SK-N-MC (cell line): ENCODE results near the gene ADK.
"Not testable (repeated sequence)": the region's sequence is repeated elsewhere in the genome, so short reads cannot be mapped to it uniquely, and the experiment has no call there.

Source experiments
- DNase-seq: peaks from one replicate; pipeline ENCODE4 v3.0.0-alpha.2; 2011; ENCODE audit warnings: low read depth, low spot score
- H3K27ac ChIP-seq: fragments of 200-600 bp; sonication (generic); 2 replicates; pipeline ENCODE4 v1.5.1; 2016; ENCODE audit warnings: mixed run types
- H3K36me3 ChIP-seq: fragments of 200-600 bp; sonication (generic); 2 replicates; pipeline ENCODE4 v1.6.1; 2017; ENCODE audit warnings: antibody characterized with exemption, low read length, mixed read lengths; ENCODE audit not compliant: insufficient read depth
- H3K4me3 ChIP-seq: fragments of 200-600 bp; sonication (generic); 2 replicates; pipeline ENCODE4 v1.5.1; 2016
- H3K9ac ChIP-seq: fragments of 200-600 bp; sonication (generic); 2 replicates; pipeline ENCODE4 v1.8.0; 2017; ENCODE audit warnings: mixed run types, mixed read lengths; ENCODE audit not compliant: insufficient read length
- H3K9me3 ChIP-seq: fragments of 200-600 bp; sonication (generic); 2 replicates; pipeline ENCODE4 v1.6.1; 2017; ENCODE audit warnings: low read depth, mild to moderate bottlenecking, antibody characterized with exemption, low read length, moderate library complexity, mixed read lengths
- EZH2 ChIP-seq: fragments of 200-600 bp; sonication (generic); IDR thresholded peaks from one replicate; pipeline ENCODE4 v1.6.1; 2017; ENCODE audit warnings: antibody characterized with exemption
- FOXP2 ChIP-seq: optimal IDR thresholded peaks from 2 replicates; pipeline ENCODE3; 2011; ENCODE audit warnings: mild to moderate bottlenecking, moderate library complexity; ENCODE audit not compliant: insufficient read depth; ENCODE audit errors: extremely low read length, control extremely low read depth
- POLR2AphosphoS5 ChIP-seq: IDR thresholded peaks from 2 replicates; pipeline ENCODE4 v1.6.1; 2012; ENCODE audit warnings: mild to moderate bottlenecking, low read depth, low read length, borderline replicate concordance

ADK gene

GRCh38 chr10:74548676-74549075 is 397.7 kb downstream of the ADK start:
- Histone ChIP-seq H3K36me3 (no peaks in the 10 kb centered on the region), H3K4me3 (no peak overlapping the region), H3K9me3 (no peaks in the 10 kb centered on the region), H3K9ac (no peak overlapping the region), H3K27ac (no peak overlapping the region)
- DNase-seq = no peak
- no peak for TF ChIP-seq POLR2AphosphoS5

- no peak overlapping the region for H3K27ac ChIP-seq
- TF ChIP-seq FOXP2 (no peak), POLR2AphosphoS5 (no peak), EZH2 (no peak)
- no peaks in the 10 kb centered on the region for H3K9me3 ChIP-seq
- no peak for DNase-seq
- no peak overlapping the region for H3K9ac ChIP-seq
- no peaks in the 10 kb centered on the region for H3K36me3 ChIP-seq
- no peak overlapping the region for H3K4me3 ChIP-seq
Measured at GRCh38 chr10:74556072-74556705, 405.2 kb downstream of the ADK start.

GRCh38 chr10:74557098-74557497 is 406.1 kb downstream of the ADK start:
- Histone ChIP-seq H3K9me3 (no peaks in the 10 kb centered on the region), H3K9ac (no peak overlapping the region), H3K27ac (no peak overlapping the region), H3K4me3 (no peak overlapping the region), H3K36me3 (no peaks in the 10 kb centered on the region)
- no peak for DNase-seq
- TF ChIP-seq POLR2AphosphoS5 (no peak), EZH2 (no peak), FOXP2 (no peak)

GRCh38 chr10:74558403-74558802 is 407.4 kb downstream of the ADK start:
- no peak for DNase-seq
- no peaks in the 10 kb centered on the region for H3K9me3 ChIP-seq
- no peaks in the 10 kb centered on the region for H3K36me3 ChIP-seq
- no peak overlapping the region for H3K4me3 ChIP-seq
- TF ChIP-seq EZH2 = no peak
- TF ChIP-seq FOXP2 = no peak
- no peak for TF ChIP-seq POLR2AphosphoS5
- H3K27ac ChIP-seq = no peak overlapping the region
- no peak overlapping the region for H3K9ac ChIP-seq

- TF ChIP-seq EZH2 = no peak
- TF ChIP-seq POLR2AphosphoS5 = no peak
- TF ChIP-seq FOXP2 = no peak
- Histone ChIP-seq H3K9ac (no peak overlapping the region), H3K4me3 (no peak overlapping the region), H3K9me3 (no peaks in the 10 kb centered on the region), H3K36me3 (no peaks in the 10 kb centered on the region), H3K27ac (no peak overlapping the region)
- DNase-seq = no peak
Measured at GRCh38 chr10:74558897-74559296, 407.9 kb downstream of the ADK start.

- not testable (repeated sequence) for H3K9me3 ChIP-seq, H3K36me3 ChIP-seq, H3K9ac ChIP-seq, DNase-seq, H3K27ac ChIP-seq, H3K4me3 ChIP-seq
Measured at GRCh38 chr10:74568896-74569295, 417.9 kb downstream of the ADK start.

- not testable (repeated sequence) for H3K9me3 ChIP-seq, H3K9ac ChIP-seq, H3K36me3 ChIP-seq, DNase-seq, H3K4me3 ChIP-seq, H3K27ac ChIP-seq
Measured at GRCh38 chr10:74573497-74573896, 422.5 kb downstream of the ADK start.

GRCh38 chr10:74575191-74575720 is 424.2 kb downstream of the ADK start:
- TF ChIP-seq EZH2 (no peak), POLR2AphosphoS5 (no peak), FOXP2 (no peak)
- DNase-seq = no peak
- H3K9ac ChIP-seq = no peak overlapping the region
- no peaks in the 10 kb centered on the region for H3K9me3 ChIP-seq
- H3K36me3 ChIP-seq = no peaks in the 10 kb centered on the region
- H3K4me3 ChIP-seq = no peak overlapping the region
- no peak overlapping the region for H3K27ac ChIP-seq

GRCh38 chr10:74575912-74576311 is 424.9 kb downstream of the ADK start:
- Histone ChIP-seq H3K9me3 (no peaks in the 10 kb centered on the region), H3K27ac (no peak overlapping the region), H3K36me3 (no peaks in the 10 kb centered on the region), H3K4me3 (no peak overlapping the region), H3K9ac (no peak overlapping the region)
- TF ChIP-seq POLR2AphosphoS5 = no peak
- no peak for TF ChIP-seq FOXP2
- no peak for TF ChIP-seq EZH2
- no peak for DNase-seq
